Ovary (tissue), 9 donors: ENCODE measurements around the gene ACR. TPM values are rescaled to one million over a fixed set of nuclear protein-coding genes. Genes with fewer than 3 reads are reported as not detected.
A peak's percentile ranks its signal among the peaks of the same experiment; 100 is the strongest.

Experiments
- DNase-seq, 5 donors: peaks; one replicate each; pipeline ENCODE4 v3.0.0-alpha.2; 2019 to 2020
- H3K27ac ChIP-seq, 2 donors: fragments of 200-600 bp; one replicate each; pipeline versions ENCODE4 v1.5.1 to v1.8.0; 2019 to 2022
- H3K27me3 ChIP-seq: fragments of 200-600 bp; one replicate; pipeline ENCODE4 v1.8.0; 2022
- H3K36me3 ChIP-seq: fragments of 200-600 bp; sonication (generic); one replicate; pipeline ENCODE4 v1.5.1; 2019
- H3K4me1 ChIP-seq: one replicate; pipeline ENCODE4 v1.8.1; 2013; ENCODE audit warnings: mild to moderate bottlenecking, moderate library complexity; ENCODE audit not compliant: insufficient read depth
- H3K4me3 ChIP-seq: fragments of 200-600 bp; sonication (generic); one replicate; pipeline ENCODE4 v1.5.1; 2017
- H3K9me3 ChIP-seq, 2 donors: fragments of 200-600 bp in 1 of 2; sonication (generic) in 1 of 2; one replicate each; pipeline versions ENCODE4 v1.5.1 to v1.8.1; 2013 to 2019; ENCODE audit warnings: mild to moderate bottlenecking in 1 of 2, moderate library complexity in 1 of 2
- CTCF ChIP-seq, 3 donors: fragments of 450-650 bp in 2 of 3; fragments of 200-600 bp in 1 of 3; IDR thresholded peaks; one replicate each; pipeline versions ENCODE4 v1.5.1 to v1.8.0; 2016 to 2022; ENCODE audit warnings: antibody characterized with exemption in 3 of 3, mild to moderate bottlenecking in 1 of 3
- EP300 ChIP-seq: sonication (generic); formaldehyde crosslinking; IDR thresholded peaks from one replicate; pipeline ENCODE4 v1.6.1; 2017; ENCODE audit warnings: antibody characterized with exemption
- POLR2A ChIP-seq: fragments of 450-650 bp; IDR thresholded peaks from one replicate; pipeline ENCODE4 v1.6.1; 2017; ENCODE audit warnings: antibody characterized with exemption, mild to moderate bottlenecking, moderate library complexity
- WGBS, 3 donors: extraction: QIAGEN DNeasy Blood & Tissue Kit in 1 of 3; methylation state at CpG; one replicate each; pipeline versions ENCODE4 v1.1.5 to v1.1.7; 2013 to 2017; 5-methylcytosine and 5-hydroxymethylcytosine counted together
- intact Hi-C, 4 donors: fragments of 100-400 bp; cut with DNase I; formaldehyde crosslinking; loops; one replicate each; pipeline versions ENCODE4 v1.11.0 to v1.15.1; 2022 to 2023
- polyA plus RNA-seq, 2 donors: library from polyadenylated mRNA; stranded (reverse); fragments of 200-250 nt in 1 of 2; fragments of 350-450 nt in 1 of 2; fragmentation: Illumina TruSeq in 1 of 2; extraction: RNeasy Lipid Tissue Mini Kit (QIAGEN cat#74804) in 1 of 2; gene quantifications; one replicate each; pipeline ENCODE4 v1.2.3, GENCODE V29; 2013 to 2014
- total RNA-seq, 7 donors: library from RNA; depleted of rRNA in 2 of 7; stranded (reverse); fragments of >200 nt in 2 of 7; fragmentation: NEBNext Ultra II Directional in 3 of 7; extraction: Animal tissue kit (Norgen Biotek cat#: 25700) in 3 of 7; gene quantifications; one replicate each; pipeline versions ENCODE4 v1.1.0 to v1.2.4, GENCODE V29; 2016 to 2023
- donor health status: DM: no; HTN: no; CAD: no; lungs with moderate emphysema.
- donor health status: DM: no; HTN: no; CAD: no.
- donor health status: Bipolar disorder and iron deficiency.
- donor health status: DM: yes; HTN: yes; CAD: no.
- donor health status: DM: no; HTN: no; CAD: no.
- donor health status: DM: yes; HTN: yes; CAD: no.

ACR gene
- total and polyA plus RNA-seq, 9 donors: 0.25 to 1.3 (median 0.33) TPM; not detected in 4

GRCh38 chr22:50702261-50702671 lies 35.7 kb upstream of the ACR start:
- intact Hi-C loops: no loop called here
- Histone ChIP-seq H3K27ac (no peak overlapping the region), H3K4me3 (no peak overlapping the region), H3K4me1 (peaks cover 5% of the 10 kb centered on the region), H3K9me3 (no peaks in the 10 kb centered on the region), H3K27me3 (no peaks in the 10 kb centered on the region), H3K36me3 (no peaks in the 10 kb centered on the region)
- DNase-seq: peak in 1 of 5 donors; percentile 6
- 62 to 67% (median 64%) methylated on average over 7 of the region's 7 CpGs for WGBS, 3 donors
- TF ChIP-seq EP300: no peak
- no peak for TF ChIP-seq POLR2A
- TF ChIP-seq CTCF (IDR thresholded peaks at IDR 0.05): no peak

DNA sequence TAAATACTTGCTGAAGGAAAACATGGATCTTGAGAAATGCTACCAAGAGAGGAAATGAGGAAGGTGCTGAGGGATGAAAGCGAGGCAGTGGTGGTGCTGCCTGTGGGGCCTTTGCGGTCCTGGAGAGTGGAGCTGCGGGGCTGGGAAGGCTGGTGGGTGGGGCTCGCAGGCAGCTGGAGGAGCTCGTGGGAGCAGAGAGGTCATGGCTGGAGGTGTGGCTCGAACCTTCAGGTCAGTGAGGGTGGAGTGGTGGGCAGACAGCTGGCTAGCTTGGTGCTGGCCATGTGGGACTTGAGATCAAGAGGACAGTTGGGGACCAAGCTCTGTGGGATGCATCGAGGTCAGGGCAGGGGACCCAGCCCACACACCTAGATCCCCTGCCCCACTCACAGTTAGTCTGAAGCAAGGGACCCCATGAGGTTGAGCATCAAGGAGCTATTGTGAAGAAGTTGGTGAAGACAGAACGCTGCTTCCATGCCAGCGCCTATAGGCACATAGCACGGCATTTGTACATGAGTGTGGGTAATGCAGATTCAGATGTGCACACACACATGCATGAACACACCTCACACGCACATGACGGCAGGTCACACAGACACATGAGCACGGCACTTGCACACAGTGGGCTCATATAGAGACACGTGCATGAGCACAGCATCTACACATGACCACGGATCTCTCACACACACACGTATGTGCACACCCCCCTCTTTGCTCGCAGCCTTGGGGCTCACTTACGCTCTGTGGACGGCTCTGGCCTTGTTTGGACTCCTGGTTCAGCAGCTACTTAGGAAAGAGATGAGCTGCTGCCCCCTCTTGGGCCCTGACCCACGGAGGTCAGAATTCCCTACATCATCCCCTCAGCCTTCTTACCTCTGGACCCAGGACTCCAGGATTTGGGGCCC lies 34.9 kb upstream of the ACR start:
- Histone ChIP-seq H3K27ac (no peak overlapping the region), H3K4me1 (peaks cover under 1% of the 10 kb centered on the region), H3K9me3 (no peaks in the 10 kb centered on the region), H3K36me3 (no peaks in the 10 kb centered on the region), H3K27me3 (no peaks in the 10 kb centered on the region), H3K4me3 (no peak overlapping the region)
- intact Hi-C loops: no loop called here
- peak in 1 of 5 donors; percentile 9 for DNase-seq
- TF ChIP-seq POLR2A (no peak), EP300 (no peak), CTCF (IDR thresholded peaks at IDR 0.05) (no peak)
- WGBS, 3 donors: 83 to 88% (median 86%) methylated on average over 20 of the region's 20 CpGs

GRCh38 chr22:50703726-50704509 lies 34.1 kb upstream of the ACR start:
- Histone ChIP-seq H3K4me3 (no peak overlapping the region), H3K27ac (no peak overlapping the region), H3K27me3 (no peaks in the 10 kb centered on the region), H3K36me3 (no peaks in the 10 kb centered on the region), H3K9me3 (no peaks in the 10 kb centered on the region), H3K4me1 (no peaks in the 10 kb centered on the region)
- intact Hi-C loops: no loop called here
- peak in 1 of 5 donors; percentile 8 for DNase-seq
- 87 to 91% (median 90%) methylated on average over 36 of the region's 36 CpGs for WGBS, 3 donors
- no peak for TF ChIP-seq CTCF (IDR thresholded peaks at IDR 0.05)
- TF ChIP-seq EP300: no peak
- TF ChIP-seq POLR2A: no peak

DNA sequence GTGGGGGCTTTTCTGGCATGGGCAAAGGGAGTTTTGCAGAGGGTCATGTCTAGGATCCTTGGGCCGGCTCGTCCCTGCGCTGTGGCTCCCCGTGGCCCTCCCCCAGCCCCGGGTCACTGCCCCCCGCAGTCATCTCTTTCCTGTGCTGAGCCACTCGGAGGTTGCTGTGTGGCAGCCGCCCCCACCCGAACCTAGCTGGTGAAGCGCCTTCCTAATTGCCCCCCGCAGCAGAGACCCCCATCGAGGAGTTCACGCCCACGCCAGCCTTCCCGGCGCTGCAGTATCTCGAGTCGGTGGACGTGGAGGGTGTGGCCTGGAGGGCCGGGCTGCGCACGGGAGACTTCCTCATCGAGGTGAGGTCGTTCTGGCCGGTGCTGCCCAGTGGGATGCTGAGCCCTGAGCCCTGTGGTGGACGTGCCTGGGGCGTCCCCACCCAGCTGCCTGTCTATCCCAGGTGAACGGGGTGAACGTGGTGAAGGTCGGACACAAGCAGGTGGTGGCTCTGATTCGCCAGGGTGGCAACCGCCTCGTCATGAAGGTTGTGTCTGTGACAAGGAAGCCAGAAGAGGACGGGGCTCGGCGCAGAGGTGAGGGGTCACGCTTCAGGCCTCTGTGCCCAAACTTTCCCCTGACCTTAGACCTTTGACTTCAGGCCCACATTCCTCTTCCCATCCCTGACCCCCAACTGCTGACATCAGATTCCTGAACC lies 33.3 kb upstream of the ACR start:
- peak in 1 of 5 donors; percentile 14 for DNase-seq
- H3K4me3 ChIP-seq: no peak overlapping the region
- no peak for TF ChIP-seq CTCF (IDR thresholded peaks at IDR 0.05)
- TF ChIP-seq EP300: no peak
- no peaks in the 10 kb centered on the region for H3K4me1 ChIP-seq
- intact Hi-C loops: no loop called here
- H3K9me3 ChIP-seq: no peaks in the 10 kb centered on the region
- 69 to 83% (median 75%) methylated on average over 25 to 37 of the region's 37 CpGs for WGBS, 3 donors
- H3K27ac ChIP-seq: no peak overlapping the region
- H3K36me3 ChIP-seq: no peaks in the 10 kb centered on the region
- H3K27me3 ChIP-seq: no peaks in the 10 kb centered on the region
